Naive B cell (primary cell): Measurements from ENCODE around the gene TNIK. TPM values are rescaled to one million over a fixed set of nuclear protein-coding genes. Genes with fewer than 3 reads are reported as not detected.

Source experiments
- ATAC-seq, 2 donors: fragments of 150-1000 bp; cut with Tn5 transposase; 2 replicates each; pipeline ENCODE4 v1.10.0; 2021; ENCODE audit warnings: low read depth in 2 of 2, mild to moderate bottlenecking in 2 of 2, moderate library complexity in 2 of 2
- DNase-seq: peaks from one replicate; pipeline ENCODE4 v3.0.0; 2022
- H3K27ac Mint-ChIP-seq, 6 donors: one replicate each; pipeline ENCODE4 v1.8.0; 2020 to 2022; ENCODE audit warnings: mild to moderate bottlenecking in 6 of 6, mixed read lengths in 6 of 6, moderate library complexity in 5 of 6, inconsistent platforms in 2 of 6
- H3K27me3 Mint-ChIP-seq, 3 donors: one replicate each; pipeline ENCODE4 v1.8.0; 2021 to 2022; ENCODE audit warnings: mixed read lengths in 3 of 3, mild to moderate bottlenecking in 1 of 3
- H3K36me3 Mint-ChIP-seq, 2 donors: one replicate each; pipeline ENCODE4 v1.8.0; 2020 to 2022; ENCODE audit warnings: mixed read lengths in 2 of 2, inconsistent platforms in 1 of 2, mild to moderate bottlenecking in 1 of 2
- H3K4me1 Mint-ChIP-seq, 3 donors: one replicate each; pipeline ENCODE4 v1.8.0; 2020 to 2022; ENCODE audit warnings: mixed read lengths in 3 of 3, inconsistent platforms in 1 of 3, mild to moderate bottlenecking in 1 of 3, moderate library complexity in 1 of 3
- H3K4me3 Mint-ChIP-seq, 8 donors: one replicate each; pipeline ENCODE4 v1.8.0; 2020 to 2022; ENCODE audit warnings: mild to moderate bottlenecking in 8 of 8, mixed read lengths in 8 of 8, moderate library complexity in 8 of 8, inconsistent platforms in 2 of 8
- H3K9me3 Mint-ChIP-seq, 7 donors: one replicate each; pipeline ENCODE4 v1.8.0; 2020 to 2022; ENCODE audit warnings: mixed read lengths in 7 of 7, mild to moderate bottlenecking in 5 of 7, inconsistent platforms in 2 of 7, moderate library complexity in 1 of 7
- polyA plus RNA-seq, 6 donors: library from polyadenylated mRNA; unstranded; fragments of 300-500 nt; fragmentation: Illumina TruSeq; gene quantifications; one replicate each; pipeline ENCODE4 v1.2.3, GENCODE V29; 2021; ENCODE audit warnings: low read depth in 6 of 6

TNIK gene
- polyA plus RNA-seq, 6 donors from 2014 or later: 0.58 to 1.8 (median 1.1) TPM; not detected in 1

DNA sequence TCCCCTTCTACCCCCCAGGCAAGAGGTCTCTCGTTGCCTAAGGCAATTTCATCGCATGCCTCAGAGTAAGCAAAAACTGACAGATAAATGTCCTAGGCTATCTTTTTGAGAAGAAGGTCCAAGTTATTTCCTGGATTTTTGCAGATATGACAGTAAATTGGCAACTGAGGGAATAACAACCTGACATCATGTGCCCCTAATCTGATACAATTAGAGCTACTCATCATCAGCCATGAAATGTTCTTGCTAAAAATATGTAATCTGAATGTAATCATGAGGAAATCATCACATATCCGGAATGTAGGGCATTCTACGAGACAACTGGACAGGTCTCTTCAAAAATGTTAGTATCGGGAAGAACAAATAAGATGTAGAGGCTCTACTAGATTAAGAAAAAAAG, 44.1 kb downstream of the TNIK start:
- Mint-ChIP-seq H3K27ac (no peak overlapping the region), H3K27me3 (no peaks in the 10 kb centered on the region), H3K9me3 (peaks cover 0 to 2% (median 0%) of the 10 kb centered on the region in 7 donors), H3K36me3 (no peaks in the 10 kb centered on the region), H3K4me1 (no peaks in the 10 kb centered on the region), H3K4me3 (no peak overlapping the region)
- DNase-seq (no peak), ATAC-seq (no peak)

DNA sequence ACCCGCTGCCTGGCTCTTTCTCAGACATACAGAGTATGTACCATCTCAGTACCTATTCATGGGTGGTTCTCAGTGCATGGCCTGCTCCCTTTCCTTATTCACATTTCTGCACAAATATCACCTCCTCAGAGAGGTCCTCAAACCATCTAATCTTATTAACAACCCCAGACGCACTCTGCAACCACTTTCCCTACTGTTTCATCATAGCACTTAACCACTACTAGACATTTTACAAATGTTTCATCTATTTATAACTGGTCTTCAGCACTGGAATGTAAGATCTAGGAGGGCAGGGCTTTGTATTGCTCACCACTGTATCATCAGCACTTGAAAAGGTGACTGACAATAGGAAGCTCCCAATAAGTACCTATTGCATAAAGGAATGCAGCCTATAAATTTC, 45.1 kb downstream of the TNIK start:
- Mint-ChIP-seq H3K27ac (no peak overlapping the region), H3K27me3 (no peaks in the 10 kb centered on the region), H3K36me3 (no peaks in the 10 kb centered on the region), H3K9me3 (peaks cover 0 to 2% (median 0%) of the 10 kb centered on the region in 7 donors), H3K4me1 (no peaks in the 10 kb centered on the region), H3K4me3 (no peak overlapping the region)
- no peak for DNase-seq
- no peak for ATAC-seq

DNA sequence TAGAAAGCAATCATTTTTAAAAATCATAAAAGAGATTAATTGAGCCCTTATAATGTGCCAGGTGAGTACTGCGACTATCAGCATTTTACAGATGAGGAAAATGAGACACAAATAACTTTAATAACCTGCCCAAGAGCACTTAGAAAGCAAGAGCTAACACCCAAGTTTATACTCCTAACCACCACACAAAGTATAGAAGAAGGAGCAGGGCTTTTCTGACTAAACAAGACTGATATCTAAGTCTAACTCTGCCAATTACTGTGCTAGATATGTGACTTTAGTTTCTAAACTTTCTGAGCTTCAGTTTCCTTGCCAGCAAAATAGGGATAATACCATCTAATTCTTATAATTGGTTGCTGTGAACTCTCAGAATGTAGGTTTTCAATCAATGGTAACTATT, 47.7 kb downstream of the TNIK start:
- Mint-ChIP-seq H3K4me1 (no peaks in the 10 kb centered on the region), H3K4me3 (no peak overlapping the region), H3K9me3 (no peaks in the 10 kb centered on the region), H3K27ac (no peak overlapping the region), H3K36me3 (no peaks in the 10 kb centered on the region), H3K27me3 (no peaks in the 10 kb centered on the region)
- DNase-seq (no peak), ATAC-seq (no peak)

GRCh38 chr3:171412054-171412453, 48.2 kb downstream of the TNIK start:
- Mint-ChIP-seq H3K27me3 (no peaks in the 10 kb centered on the region), H3K27ac (no peak overlapping the region), H3K9me3 (no peaks in the 10 kb centered on the region), H3K4me1 (no peaks in the 10 kb centered on the region), H3K4me3 (no peak overlapping the region), H3K36me3 (no peaks in the 10 kb centered on the region)
- ATAC-seq: no peak
- DNase-seq: no peak

- peaks cover 0 to 3% (median 0%) of the 10 kb centered on the region in 7 donors for H3K9me3 Mint-ChIP-seq
- H3K36me3 Mint-ChIP-seq: no peaks in the 10 kb centered on the region
- no peak for DNase-seq
- H3K27me3 Mint-ChIP-seq: no peaks in the 10 kb centered on the region
- H3K4me1 Mint-ChIP-seq: no peaks in the 10 kb centered on the region
- no peak overlapping the region for H3K27ac Mint-ChIP-seq
- no peak for ATAC-seq
- no peak overlapping the region for H3K4me3 Mint-ChIP-seq
These were observed 50.0 kb downstream of the TNIK start for GRCh38 chr3:171410186-171410585.

- H3K4me3 Mint-ChIP-seq: no peak overlapping the region
- peak overlapping the region in 1 of 6 donors; percentile 12 for H3K27ac Mint-ChIP-seq
- no peaks in the 10 kb centered on the region for H3K36me3 Mint-ChIP-seq
- peaks cover 0 to 3% (median 0%) of the 10 kb centered on the region in 7 donors for H3K9me3 Mint-ChIP-seq
- ATAC-seq (no peak), DNase-seq (no peak)
- no peaks in the 10 kb centered on the region for H3K27me3 Mint-ChIP-seq
- H3K4me1 Mint-ChIP-seq: no peaks in the 10 kb centered on the region
These were observed 52.4 kb downstream of the TNIK start for GRCh38 chr3:171407759-171408158.

- peaks cover 0 to 3% (median 0%) of the 10 kb centered on the region in 7 donors for H3K9me3 Mint-ChIP-seq
- H3K27ac Mint-ChIP-seq: no peak overlapping the region
- no peak for ATAC-seq
- H3K36me3 Mint-ChIP-seq: no peaks in the 10 kb centered on the region
- peaks cover 0 to 11% (median 0%) of the 10 kb centered on the region in 3 donors for H3K27me3 Mint-ChIP-seq
- H3K4me3 Mint-ChIP-seq: no peak overlapping the region
- H3K4me1 Mint-ChIP-seq: no peaks in the 10 kb centered on the region
- DNase-seq: no peak
These were observed 55.7 kb downstream of the TNIK start for GRCh38 chr3:171404376-171404967.

GRCh38 chr3:171402281-171402680, 57.9 kb downstream of the TNIK start:
- Mint-ChIP-seq H3K9me3 (peaks cover 0 to 3% (median 0%) of the 10 kb centered on the region in 7 donors), H3K27me3 (peaks cover 0 to 11% (median 4%) of the 10 kb centered on the region in 3 donors), H3K27ac (peak overlapping the region in 1 of 6 donors; percentile 47), H3K36me3 (no peaks in the 10 kb centered on the region), H3K4me3 (no peak overlapping the region), H3K4me1 (no peaks in the 10 kb centered on the region)
- no peak for ATAC-seq
- no peak for DNase-seq

DNA sequence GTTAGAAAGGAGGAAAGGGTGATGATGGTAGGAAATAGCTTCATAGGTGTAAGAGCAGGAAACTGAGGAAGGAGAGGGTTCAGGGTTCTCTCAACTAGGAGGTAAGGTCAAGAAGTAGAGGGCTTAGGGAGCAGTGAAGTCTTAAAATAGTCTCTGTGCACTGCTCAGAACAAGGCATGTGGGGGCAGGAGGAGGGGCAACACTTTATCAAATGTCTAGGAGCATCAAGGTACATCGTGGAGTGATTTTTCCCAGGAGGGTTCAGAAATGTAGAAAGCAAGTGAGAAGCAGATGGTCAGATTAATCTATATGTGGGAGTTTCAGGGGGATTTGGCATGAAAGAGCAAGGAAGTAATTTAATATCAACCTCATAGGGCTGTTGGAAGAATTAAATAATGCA, 58.8 kb downstream of the TNIK start:
- no peak for ATAC-seq
- Mint-ChIP-seq H3K36me3 (no peaks in the 10 kb centered on the region), H3K9me3 (peaks cover 0 to 3% (median 0%) of the 10 kb centered on the region in 7 donors), H3K27me3 (peaks cover 0 to 11% (median 4%) of the 10 kb centered on the region in 3 donors), H3K4me1 (no peaks in the 10 kb centered on the region), H3K27ac (peak overlapping the region in 1 of 6 donors; percentile 1), H3K4me3 (no peak overlapping the region)
- no peak for DNase-seq

DNA sequence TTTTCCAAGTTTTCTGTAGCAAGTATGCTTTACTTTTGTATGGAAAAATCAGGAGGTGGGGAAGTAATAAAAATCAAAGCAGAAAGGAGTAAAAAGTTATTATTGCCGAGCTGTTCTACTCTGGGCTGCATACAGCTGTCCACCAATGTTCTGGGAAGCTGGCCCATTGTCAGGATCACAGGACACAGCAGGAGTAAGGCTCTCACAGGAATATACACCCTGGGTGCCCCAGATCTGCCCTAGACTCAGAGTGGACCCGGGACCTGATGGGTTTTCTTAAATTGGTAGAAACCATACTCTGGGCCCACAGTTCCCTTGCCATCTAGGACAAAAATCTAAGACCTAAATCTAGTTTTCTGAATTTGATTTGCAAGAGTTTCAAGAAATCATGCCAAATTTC, 60.4 kb downstream of the TNIK start:
- Mint-ChIP-seq H3K9me3 (no peaks in the 10 kb centered on the region), H3K27me3 (peaks cover 0 to 11% (median 4%) of the 10 kb centered on the region in 3 donors), H3K36me3 (no peaks in the 10 kb centered on the region), H3K4me1 (no peaks in the 10 kb centered on the region), H3K4me3 (no peak overlapping the region), H3K27ac (no peak overlapping the region)
- ATAC-seq: no peak
- DNase-seq: no peak

- no peak for ATAC-seq
- H3K4me1 Mint-ChIP-seq: no peaks in the 10 kb centered on the region
- no peaks in the 10 kb centered on the region for H3K9me3 Mint-ChIP-seq
- DNase-seq: no peak
- H3K27me3 Mint-ChIP-seq: peaks cover 0 to 11% (median 4%) of the 10 kb centered on the region in 3 donors
- H3K27ac Mint-ChIP-seq: peak overlapping the region in 1 of 6 donors; percentile 41
- no peak overlapping the region for H3K4me3 Mint-ChIP-seq
- H3K36me3 Mint-ChIP-seq: no peaks in the 10 kb centered on the region
These were observed 61.9 kb downstream of the TNIK start for GRCh38 chr3:171398343-171398742.

GRCh38 chr3:171397089-171397488, 63.1 kb downstream of the TNIK start:
- Mint-ChIP-seq H3K4me1 (no peaks in the 10 kb centered on the region), H3K4me3 (no peak overlapping the region), H3K36me3 (no peaks in the 10 kb centered on the region), H3K9me3 (peaks cover 0 to 2% (median 0%) of the 10 kb centered on the region in 7 donors), H3K27me3 (peaks cover 0 to 11% (median 4%) of the 10 kb centered on the region in 3 donors), H3K27ac (no peak overlapping the region)
- no peak for ATAC-seq
- no peak for DNase-seq

GRCh38 chr3:171396048-171396447, 64.2 kb downstream of the TNIK start:
- Mint-ChIP-seq H3K36me3 (no peaks in the 10 kb centered on the region), H3K4me3 (no peak overlapping the region), H3K4me1 (no peaks in the 10 kb centered on the region), H3K27ac (no peak overlapping the region), H3K27me3 (peaks cover 0 to 4% (median 3%) of the 10 kb centered on the region in 3 donors), H3K9me3 (peaks cover 3 to 12% (median 6%) of the 10 kb centered on the region in 7 donors)
- DNase-seq: no peak
- ATAC-seq: no peak

DNA sequence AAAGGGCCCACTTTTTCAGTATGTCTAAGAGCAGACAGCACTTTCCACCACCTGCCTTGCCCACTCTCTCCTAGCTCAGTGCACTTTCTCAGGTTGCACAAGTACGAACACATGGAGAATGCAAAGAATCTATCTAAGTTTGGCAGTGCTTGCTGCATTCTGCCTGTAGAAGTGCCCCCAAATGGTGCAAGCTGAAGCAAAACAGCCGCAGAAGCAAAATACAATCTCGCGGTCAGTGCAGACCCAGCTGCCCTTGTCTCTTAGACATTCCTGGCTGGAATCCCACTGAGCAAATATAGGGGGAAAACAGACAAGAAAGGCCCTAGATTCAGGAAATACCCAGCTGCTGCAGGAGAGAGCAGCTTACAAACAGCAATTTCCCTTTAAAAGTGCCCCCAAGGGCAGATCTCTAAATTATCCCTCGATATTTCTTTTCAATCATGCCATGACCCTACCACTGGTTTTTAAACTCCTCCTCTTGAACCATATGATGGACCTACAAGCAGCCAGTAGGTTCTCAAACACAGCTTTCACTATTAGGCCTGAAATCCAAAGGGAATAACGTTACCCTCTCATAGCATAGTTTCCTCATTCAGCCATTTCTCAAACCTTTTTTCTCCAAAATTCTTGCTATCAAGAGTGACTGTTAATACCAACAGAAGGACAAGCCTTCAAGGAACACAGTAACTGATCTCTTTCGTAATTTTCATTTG, 67.0 kb downstream of the TNIK start:
- ATAC-seq (no peak), DNase-seq (no peak)
- Mint-ChIP-seq H3K4me3 (no peak overlapping the region), H3K36me3 (no peaks in the 10 kb centered on the region), H3K27ac (no peak overlapping the region), H3K9me3 (peaks cover 4 to 19% (median 8%) of the 10 kb centered on the region in 7 donors), H3K4me1 (peaks cover 0 to 5% (median 0%) of the 10 kb centered on the region in 3 donors), H3K27me3 (no peaks in the 10 kb centered on the region)
